Coronary artery (tissue), 2 donors: ENCODE measurements around the gene SH3BGRL3.
A peak's percentile ranks its signal among the peaks of the same experiment; 100 is the strongest.

Source experiments
- DNase-seq: peaks from one replicate; pipeline ENCODE4 v3.0.0-alpha.2; 2017; ENCODE audit warnings: low spot score
- H3K27ac ChIP-seq, 2 donors: fragments of 200-600 bp; sonication (generic); one replicate each; pipeline ENCODE4 v1.5.1; 2016 to 2019
- H3K4me3 ChIP-seq: fragments of 200-600 bp; sonication (generic); 2 replicates; pipeline ENCODE4 v1.5.1; 2016; ENCODE audit warnings: mild to moderate bottlenecking, moderate library complexity
- TF ChIP-seq, protein P1 (sequence below): fragments of 200-600 bp; sonication (generic); IDR thresholded peaks from one replicate; pipeline ENCODE4 v1.5.1; 2019; ENCODE audit warnings: antibody characterized with exemption

Gene SH3BGRL3

DNA sequence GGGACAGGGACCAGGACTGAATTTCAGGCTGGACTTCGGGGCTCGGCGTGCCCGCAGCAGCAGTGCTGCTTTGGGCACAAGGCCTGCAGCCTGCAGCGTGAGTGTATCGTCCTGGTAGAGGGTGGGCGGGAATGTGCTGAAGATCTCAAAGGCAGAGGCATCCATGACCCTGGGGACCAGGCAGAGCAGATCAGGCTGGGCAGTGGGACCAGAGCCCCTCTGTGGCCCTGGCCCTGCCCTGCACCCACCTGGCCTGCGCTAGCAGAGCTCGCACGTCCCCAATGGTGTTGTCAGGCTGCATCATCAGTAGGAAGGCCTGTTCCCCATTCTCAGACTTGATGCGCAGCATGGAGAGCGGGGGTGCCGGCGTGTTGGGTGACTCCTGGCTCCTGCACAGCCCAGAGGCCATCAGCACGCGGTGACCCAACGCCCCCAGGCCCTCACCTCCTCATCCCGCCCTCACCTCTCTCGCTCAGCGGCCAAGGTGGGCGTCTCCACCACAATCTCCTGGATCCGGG is 2.6 kb downstream of the SH3BGRL3 start:
- TF ChIP-seq, protein P1, sequence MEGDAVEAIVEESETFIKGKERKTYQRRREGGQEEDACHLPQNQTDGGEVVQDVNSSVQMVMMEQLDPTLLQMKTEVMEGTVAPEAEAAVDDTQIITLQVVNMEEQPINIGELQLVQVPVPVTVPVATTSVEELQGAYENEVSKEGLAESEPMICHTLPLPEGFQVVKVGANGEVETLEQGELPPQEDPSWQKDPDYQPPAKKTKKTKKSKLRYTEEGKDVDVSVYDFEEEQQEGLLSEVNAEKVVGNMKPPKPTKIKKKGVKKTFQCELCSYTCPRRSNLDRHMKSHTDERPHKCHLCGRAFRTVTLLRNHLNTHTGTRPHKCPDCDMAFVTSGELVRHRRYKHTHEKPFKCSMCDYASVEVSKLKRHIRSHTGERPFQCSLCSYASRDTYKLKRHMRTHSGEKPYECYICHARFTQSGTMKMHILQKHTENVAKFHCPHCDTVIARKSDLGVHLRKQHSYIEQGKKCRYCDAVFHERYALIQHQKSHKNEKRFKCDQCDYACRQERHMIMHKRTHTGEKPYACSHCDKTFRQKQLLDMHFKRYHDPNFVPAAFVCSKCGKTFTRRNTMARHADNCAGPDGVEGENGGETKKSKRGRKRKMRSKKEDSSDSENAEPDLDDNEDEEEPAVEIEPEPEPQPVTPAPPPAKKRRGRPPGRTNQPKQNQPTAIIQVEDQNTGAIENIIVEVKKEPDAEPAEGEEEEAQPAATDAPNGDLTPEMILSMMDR: no peak
- Histone ChIP-seq H3K4me3 (no peak overlapping the region), H3K27ac (peak overlapping the region in 1 of 2 donors; percentile 100)
- no peak for DNase-seq

DNA sequence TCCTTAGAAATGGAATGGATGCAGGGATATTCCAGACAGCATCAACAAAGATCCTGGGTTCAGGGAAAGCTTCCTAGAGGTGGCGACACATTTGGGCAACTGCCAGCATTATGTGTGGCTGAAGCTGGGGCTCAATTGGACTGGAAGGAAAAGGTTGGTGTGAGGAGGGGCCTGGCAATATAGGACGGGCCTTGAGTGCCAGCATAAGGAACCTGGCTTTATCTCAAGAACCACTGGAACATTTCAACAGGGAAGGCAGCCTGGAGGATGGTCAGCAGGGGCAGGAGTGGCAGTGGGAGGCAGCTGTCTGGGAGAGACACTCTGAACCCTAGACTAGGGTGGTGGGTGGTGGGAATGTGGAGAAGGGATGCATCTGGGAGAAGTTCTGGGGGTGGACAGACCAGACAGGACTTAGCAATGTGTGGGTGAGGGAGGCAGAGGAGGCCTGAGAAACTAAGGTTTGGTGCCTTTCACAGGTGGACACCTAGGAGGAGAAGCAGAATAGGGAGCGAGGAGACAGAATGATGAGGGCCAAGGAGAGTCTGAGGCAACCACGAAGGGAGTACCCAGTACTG is 3.5 kb downstream of the SH3BGRL3 start:
- TF ChIP-seq, protein P1: no peak
- Histone ChIP-seq H3K4me3 (no peak overlapping the region), H3K27ac (peak overlapping the region in 1 of 2 donors; percentile 100)
- no peak for DNase-seq

DNA sequence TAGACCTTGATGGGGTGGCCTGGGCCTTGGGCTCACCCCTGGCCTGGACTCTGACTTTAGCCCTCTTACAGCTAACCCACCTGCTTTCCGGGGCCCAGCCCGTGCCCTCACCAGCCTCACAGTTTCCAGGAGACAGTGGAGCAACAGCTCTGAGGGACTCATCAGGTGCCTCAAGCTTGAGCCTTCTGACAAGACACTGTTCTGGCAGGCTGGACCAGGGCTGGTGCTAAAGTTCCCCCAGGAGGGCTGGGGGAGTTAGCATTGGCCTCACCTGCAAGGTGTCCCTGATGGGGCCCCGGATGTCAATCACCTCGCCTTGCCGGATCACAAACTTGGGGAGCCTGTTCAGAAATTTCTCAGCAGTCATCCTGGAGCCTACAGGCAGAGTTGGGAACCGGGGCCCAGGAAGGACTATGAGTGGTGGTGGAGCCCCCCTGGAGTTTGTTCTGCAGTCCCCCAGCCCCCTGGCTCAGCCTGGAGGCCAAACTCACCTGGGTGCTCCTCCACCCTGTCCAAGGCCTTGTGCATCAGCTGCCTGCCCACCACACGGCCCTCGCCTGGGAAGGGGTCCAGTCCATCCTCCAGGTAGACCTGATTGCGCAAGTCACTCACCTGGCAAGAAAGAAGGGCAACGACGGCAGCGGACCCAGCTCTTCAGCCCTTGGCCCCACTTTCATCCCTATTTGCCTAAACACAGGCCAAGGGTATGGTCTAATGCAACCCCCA is 4.1 kb downstream of the SH3BGRL3 start:
- no peak overlapping the region for H3K4me3 ChIP-seq
- DNase-seq: no peak
- peak overlapping the region; percentile 48 to 80 for H3K27ac ChIP-seq
- TF ChIP-seq, protein P1: no peak

DNA sequence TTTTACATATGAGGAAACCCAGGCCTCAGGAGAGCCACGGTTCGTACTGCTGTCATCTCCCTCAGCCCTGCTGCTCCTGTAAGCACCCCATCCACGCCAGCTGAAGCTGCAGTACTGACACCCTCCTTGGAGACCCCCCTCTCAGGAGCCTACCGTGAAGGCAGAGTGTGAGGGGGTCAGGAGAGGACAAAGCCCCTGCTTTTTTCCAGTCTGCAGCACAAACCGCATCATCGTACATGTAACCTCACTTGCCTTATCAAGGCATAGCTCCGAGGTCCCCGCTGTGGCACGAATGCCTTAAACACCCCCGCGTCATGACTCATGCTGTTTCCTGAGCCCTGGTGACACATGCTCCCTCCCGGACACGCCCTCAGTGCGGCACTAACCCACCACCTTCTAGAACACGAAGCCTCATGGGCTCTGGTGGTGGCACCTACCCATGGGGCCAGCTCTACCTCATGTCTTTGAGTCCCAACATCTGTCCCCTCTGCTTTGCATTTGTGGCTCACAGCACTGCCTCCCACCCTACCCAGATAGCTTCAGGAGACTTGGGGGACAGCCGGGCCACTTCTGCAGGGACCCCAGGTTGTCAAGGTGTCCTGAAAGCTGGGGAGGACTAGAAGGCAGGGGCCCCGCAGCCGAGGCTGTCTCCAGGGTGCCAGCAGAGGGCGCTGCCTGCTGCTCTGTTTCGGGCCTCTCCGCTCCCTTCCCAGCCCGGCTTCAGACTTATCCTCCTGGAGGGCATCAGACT is 4.9 kb downstream of the SH3BGRL3 start:
- Histone ChIP-seq H3K4me3 (no peak overlapping the region), H3K27ac (peak overlapping the region; percentile 48 to 80)
- DNase-seq: peak; percentile 89

DNA sequence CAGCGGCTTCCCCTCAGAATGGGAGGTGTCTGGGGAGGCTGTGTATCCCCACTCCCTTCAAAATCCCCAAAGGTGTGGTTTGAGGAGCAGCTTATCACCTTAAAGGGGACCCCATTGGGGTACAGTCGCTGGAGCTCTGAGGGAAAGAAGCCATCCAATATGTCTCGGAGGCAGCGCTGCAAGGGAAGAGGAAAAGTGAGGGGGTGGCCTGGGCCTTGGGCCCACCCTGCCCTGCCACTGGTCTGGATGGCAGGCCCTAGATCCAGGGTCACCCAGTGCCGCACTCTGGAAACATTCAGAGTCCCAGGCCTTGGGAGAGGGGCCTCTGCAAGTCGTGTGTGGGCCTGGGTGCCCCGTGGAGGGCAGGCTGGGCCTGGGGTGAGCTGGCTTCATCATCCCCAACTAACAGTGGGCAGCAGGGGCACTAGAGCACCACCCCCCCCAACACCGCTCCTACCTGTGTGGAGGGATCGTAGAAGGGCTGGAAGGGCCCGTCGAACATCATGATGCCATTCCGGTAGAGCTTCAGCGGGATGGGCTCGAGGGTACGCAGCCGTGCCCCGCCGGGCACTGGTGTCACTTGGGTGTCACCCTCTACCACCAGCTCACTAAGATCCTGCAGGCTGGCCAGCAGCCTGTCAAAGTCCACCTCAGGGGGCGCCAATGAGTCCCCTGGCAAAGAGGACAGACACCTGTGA is 5.6 kb downstream of the SH3BGRL3 start:
- DNase-seq: no peak
- Histone ChIP-seq H3K4me3 (no peak overlapping the region), H3K27ac (peak overlapping the region in 1 of 2 donors; percentile 80)
- TF ChIP-seq, protein P1: no peak

More for the DNA sequence above, 4.9 kb downstream of the SH3BGRL3 start:
- TF ChIP-seq, protein P1: peak; percentile 12

DNA sequence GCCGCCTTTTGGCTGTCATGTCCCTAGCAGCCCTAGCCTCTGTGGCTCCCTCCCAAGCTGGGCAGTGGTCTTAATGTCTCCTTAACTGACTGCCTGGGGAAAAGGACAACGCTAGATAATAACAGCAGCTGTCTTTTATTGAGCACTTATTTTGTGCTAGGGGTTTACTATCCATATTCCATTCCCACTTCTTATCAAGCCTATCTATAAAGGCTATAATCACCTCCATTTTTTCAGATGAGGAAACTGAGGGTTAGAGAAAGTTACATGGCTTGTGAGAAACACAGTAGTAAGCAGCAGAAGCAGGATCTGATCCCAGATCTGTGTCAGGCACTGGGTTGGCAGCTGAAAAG is 6.2 kb downstream of the SH3BGRL3 start:
- Histone ChIP-seq H3K27ac (peak overlapping the region in 1 of 2 donors; percentile 71), H3K4me3 (no peak overlapping the region)
- DNase-seq: no peak
- TF ChIP-seq, protein P1: no peak
